GM19328 (cell line): ENCODE measurements around the gene AP4B1.
A peak's percentile ranks its signal among the peaks of the same experiment; 100 is the strongest.

Experiments
- ATAC-seq: cut with Tn5 transposase; IDR thresholded peaks from one replicate; pipeline ENCODE4 v1.9.1; 2021; ENCODE audit warnings: mild to moderate bottlenecking, moderate library complexity; ENCODE audit not compliant: unreplicated experiment

AP4B1 gene

GRCh38 chr1:113930499-113931161, 26.0 kb upstream of the AP4B1 start:
- peak; percentile 27 for ATAC-seq

GRCh38 chr1:113929750-113930498, 25.3 kb upstream of the AP4B1 start:
- ATAC-seq = peak; percentile 37

- peak; percentile 58 for ATAC-seq
Measured at GRCh38 chr1:113928941-113929749, 24.5 kb upstream of the AP4B1 start, which contains the start of gene HIPK1. Gene HIPK1 (plus strand): TSS chr1:113929324.

DNA sequence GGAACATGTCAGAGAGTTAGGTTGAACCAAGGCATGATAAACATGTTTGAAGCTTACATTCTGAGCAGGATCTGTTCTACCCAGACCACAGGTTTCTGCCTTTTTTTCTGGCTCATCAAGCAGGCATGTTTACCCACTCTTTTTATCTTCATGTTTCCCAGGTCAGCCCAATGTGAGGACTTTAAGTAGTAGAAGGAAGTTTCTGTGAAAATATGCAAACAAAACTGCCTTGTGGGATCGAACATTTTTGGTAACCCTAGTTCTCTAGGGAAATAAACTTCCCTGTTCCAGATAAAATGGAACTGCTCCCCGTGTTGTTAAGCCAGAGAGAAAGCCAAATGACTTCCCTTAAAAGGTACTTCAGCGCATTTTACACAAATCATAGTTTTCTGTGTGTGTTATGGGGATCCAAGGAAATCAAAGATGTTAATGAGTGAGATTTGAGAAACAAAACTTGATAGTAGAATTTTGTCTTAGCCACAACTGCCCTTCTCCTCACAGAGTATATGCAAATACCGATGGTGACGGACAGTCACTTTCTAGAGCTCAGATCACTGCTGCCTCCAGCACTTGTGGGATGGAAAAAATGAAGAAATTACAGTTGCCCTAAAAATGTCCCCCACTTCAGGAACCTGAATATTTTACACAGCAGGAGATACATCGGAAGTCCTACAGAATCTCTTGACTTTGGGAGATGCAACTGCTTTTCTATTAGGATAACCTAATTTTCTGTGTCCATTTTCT, 23.8 kb upstream of the AP4B1 start:
- no peak for ATAC-seq

DNA sequence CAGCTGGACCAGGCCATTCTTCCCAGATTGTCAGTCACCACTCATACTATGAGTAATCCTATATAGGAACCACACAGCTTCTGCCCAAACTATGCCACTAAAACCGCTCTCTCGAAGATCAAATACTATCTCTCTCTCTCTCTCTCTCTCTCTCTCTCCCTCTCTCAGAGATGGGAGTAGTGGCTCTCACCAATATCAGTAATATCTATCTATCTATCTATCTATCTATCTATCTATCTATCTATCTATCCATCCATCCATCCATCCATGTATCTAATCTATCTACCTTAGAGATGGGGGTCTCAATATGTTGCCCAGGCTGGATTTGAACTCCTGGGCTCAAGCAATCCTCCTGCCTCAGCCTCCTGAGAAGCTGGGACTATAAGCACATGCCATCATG, 19.9 kb upstream of the AP4B1 start:
- ATAC-seq = no peak

GRCh38 chr1:113922957-113923356, 18.4 kb upstream of the AP4B1 start:
- no peak for ATAC-seq

DNA sequence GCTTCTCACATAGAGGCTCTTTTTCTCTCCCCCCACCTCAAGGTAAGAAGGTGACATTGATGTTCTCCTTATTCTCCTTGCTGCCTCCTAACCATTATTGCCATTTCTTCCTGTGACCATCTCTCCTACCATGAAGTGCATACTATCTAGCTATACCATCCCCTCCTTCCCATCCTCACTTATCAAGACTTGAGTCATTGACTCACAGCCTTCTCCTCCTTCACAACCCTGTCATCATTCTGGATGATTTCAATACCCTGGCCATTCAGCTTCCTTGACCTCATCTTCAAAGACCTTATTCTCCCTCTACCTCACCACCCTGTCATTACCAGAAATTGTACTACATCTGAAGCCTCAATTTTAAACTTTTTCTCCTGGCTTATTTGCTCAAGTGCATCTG, 13.6 kb upstream of the AP4B1 start:
- ATAC-seq = no peak

- no peak for ATAC-seq
Measured at GRCh38 chr1:113917400-113918082, 12.9 kb upstream of the AP4B1 start.

GRCh38 chr1:113916974-113917373, 12.4 kb upstream of the AP4B1 start:
- ATAC-seq = no peak

DNA sequence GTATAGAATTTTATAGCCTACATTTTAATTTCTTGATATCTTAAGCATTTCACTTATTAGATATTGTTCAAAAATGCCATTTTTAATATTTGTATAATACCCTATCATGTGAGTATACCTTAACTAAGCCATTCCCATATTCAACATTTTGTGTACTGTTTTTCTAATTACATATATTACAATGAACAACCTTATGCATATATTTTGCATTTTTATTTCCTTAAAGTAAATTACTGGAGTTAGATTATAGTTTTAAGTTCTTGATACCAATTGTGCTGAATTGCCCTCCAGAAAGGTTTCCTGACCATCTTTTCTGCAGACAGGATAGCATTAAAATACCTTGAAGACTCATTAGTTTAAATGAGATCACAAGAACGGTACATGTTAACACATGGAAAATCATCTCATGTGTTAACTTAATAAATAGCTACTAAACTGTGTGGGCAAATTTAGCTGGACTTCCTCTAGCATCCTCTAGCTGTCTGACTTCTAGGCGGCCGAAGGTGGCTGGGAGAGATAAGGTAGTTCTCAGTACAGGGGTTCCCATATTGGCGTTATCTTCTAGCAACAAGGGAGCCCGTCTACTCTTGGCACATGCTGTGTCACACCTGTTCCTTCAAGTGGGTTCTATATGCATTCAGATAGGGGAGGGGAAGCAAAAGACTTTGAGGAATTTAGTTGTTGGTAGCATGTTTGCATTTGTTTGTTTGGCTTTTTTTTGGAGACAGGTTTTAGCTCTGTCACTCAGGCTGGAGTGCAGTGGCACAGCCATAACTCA, 9.5 kb upstream of the AP4B1 start:
- no peak for ATAC-seq

DNA sequence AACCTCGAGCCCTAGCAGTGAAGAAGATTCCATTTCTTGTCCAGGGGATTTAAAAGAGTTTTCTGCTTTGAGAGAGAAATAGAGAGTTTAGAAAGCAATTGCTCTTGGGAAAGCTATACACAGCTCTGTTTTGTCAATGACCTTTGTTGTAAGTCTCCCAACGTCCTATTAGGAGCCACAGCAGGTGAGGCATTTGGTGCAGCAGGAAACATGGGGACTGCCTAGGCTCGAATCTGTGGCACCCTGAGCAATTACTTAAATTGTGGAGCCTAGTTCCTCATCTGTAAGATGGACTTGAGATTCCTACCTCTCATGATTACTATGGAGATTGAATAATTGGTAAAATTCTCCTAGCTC, 8.7 kb upstream of the AP4B1 start:
- no peak for ATAC-seq

- ATAC-seq = no peak
Measured at GRCh38 chr1:113912594-113913311, 8.2 kb upstream of the AP4B1 start.

DNA sequence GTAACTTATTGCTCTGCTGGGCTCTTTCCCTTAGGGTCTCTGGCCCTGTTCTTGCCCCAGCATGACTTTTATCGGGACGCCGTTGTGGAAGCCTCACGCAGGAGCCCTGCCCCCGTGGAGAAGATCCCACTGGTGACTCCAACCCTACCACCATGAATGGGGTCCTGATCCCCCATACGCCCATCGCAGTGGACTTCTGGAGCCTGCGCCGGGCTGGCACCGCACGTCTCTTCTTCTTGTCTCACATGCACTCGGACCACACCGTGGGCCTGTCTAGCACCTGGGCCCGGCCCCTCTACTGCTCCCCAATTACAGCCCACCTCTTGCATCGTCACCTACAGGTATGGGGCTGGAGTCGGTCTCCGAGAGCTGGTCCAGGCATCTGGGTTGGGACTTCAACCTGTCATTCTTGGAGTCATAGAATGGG, 849 bp upstream of the AP4B1 start:
- peak; percentile 0 for ATAC-seq

GRCh38 chr1:113904293-113904673, 316 bp downstream of the AP4B1 start:
- peak; percentile 34 for ATAC-seq

DNA sequence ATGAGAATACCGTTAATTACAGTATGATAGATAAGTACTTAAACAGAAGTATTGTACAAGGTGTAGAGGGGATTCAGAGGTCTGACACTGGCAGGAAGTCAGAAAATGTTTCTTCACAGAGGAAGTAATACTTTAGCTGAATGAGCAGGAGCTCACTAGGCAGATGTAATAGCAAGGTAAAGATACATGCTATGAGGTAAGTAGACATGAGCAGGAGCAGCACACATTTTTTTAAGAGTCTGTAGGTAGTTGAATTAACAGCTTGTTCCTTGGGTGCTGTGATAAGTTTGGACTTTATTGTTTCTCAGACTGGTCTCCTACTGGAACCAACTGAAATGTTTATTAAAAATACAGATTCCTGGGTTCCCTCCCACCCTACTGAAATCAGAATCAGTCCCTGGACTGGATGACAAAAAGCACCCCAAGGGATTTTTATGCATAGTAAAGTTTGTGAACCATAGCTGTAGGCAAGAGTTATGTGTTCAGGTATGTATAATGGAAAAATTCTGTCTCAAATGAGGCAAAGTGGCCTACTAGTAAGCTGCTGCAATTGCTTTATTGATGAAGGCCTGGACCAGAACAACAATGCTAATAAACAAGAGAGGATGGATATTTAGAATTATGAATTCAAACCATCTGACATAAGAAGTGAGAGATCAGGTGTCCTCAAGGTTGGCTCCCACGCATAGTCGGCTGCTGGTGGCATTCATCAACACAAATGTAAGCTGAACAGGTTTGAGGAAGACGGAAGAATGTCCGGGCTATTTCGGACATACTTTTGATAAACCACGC, 902 bp downstream of the AP4B1 start:
- ATAC-seq = no peak

DNA sequence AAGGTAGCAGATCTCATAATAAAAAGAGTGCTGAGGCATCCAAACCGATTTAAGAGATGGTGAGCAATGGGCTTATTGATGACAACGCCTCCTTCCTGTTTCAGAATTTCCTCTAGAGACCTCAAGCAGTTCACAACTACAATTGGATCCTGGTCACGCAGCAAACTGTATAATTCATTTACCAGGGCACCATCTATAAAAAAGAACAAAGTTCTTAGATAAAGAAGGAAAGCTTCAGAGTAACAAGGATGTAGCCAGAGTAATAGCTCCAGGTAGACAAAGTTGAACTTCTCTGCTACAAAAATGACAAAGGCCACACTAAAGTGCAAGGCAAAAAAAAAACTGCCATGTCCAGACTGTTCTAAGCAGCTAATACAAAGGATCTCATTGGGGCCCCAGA, 3.4 kb downstream of the AP4B1 start:
- no peak for ATAC-seq

DNA sequence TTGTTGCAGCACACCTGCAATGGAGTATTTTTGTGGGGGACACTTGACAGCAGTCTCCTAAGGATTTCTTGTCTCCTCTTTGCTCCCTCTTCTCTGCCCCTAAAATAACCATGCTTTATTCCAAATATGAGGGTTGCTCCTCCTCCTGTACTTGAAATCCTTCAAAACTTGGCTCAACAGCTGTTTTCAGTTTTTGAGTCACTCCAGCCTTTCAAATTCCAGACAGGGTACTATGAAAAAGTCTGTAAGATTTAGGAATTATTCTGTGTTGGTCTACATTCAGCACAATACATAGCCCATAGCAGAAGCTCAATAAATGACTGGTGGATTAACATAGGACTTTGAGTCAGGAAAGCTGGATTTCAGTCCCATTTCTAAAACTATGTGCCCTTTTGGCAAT, 5.5 kb downstream of the AP4B1 start:
- ATAC-seq = no peak

GRCh38 chr1:113898241-113898814, 6.3 kb downstream of the AP4B1 start:
- ATAC-seq = no peak
